PC-3 (cell line): Measurements from ENCODE around the gene HRH3. TPM values are rescaled to one million over a fixed set of nuclear protein-coding genes. Genes with fewer than 3 reads are reported as not detected.

Experiments used
- ATAC-seq: fragments of 200-7000 bp; cut with Tn5 transposase; 2 replicates; pipeline ENCODE4 v1.9.1; 2020; ENCODE audit warnings: mild to moderate bottlenecking, moderate library complexity
- BruUV-seq: library from RNA; stranded (reverse); fragments of 400-500 nt; replicated peaks from 2 replicates; lab custom pipeline; 2021; lab: Mats Ljungman, UMichigan
- CTCF ChIA-PET: fragments of 300-600 bp; sonication (Branson Sonifier 250); formaldehyde crosslinking; loops from one replicate; lab custom pipeline; 2022; ENCODE audit warnings: antibody characterized with exemption; lab: Charles Lee
- POLR2A ChIA-PET: fragments of 300-600 bp; sonication (Branson Sonifier 250); formaldehyde crosslinking; loops from one replicate; lab custom pipeline; 2022; ENCODE audit warnings: antibody characterized with exemption; ENCODE audit not compliant: unreplicated experiment; lab: Charles Lee
- DNase-seq: peaks from one replicate; pipeline ENCODE4 v3.0.0-alpha.2; 2015
- H2AFZ ChIP-seq: fragments of 300-600 bp; sonication (generic); 2 replicates; pipeline ENCODE4 v1.6.0; 2016; ENCODE audit warnings: antibody characterized with exemption, low read length
- H3F3A ChIP-seq: fragments of 300-600 bp; sonication (generic); one replicate; pipeline ENCODE4 v1.6.0; 2017; ENCODE audit warnings: antibody characterized with exemption, low read length, control low read depth, mild to moderate bottlenecking; ENCODE audit not compliant: unreplicated experiment
- H3K27ac ChIP-seq: fragments of 300-600 bp; sonication (generic); 2 replicates; pipeline ENCODE4 v1.5.1; 2016; ENCODE audit warnings: mild to moderate bottlenecking, low read length
- H3K27me3 ChIP-seq: fragments of 300-600 bp; sonication (generic); 2 replicates; pipeline ENCODE4 v1.6.1; 2016; ENCODE audit warnings: low read length, mixed read lengths
- H3K36me3 ChIP-seq: fragments of 300-600 bp; sonication (generic); 2 replicates; pipeline ENCODE4 v1.6.1; 2016; ENCODE audit warnings: low read depth, mixed run types, low read length, mixed read lengths
- H3K4me1 ChIP-seq: fragments of 300-600 bp; sonication (generic); 2 replicates; pipeline ENCODE4 v1.5.1; 2016; ENCODE audit warnings: low read length; ENCODE audit not compliant: insufficient read depth
- H3K4me2 ChIP-seq: fragments of 300-600 bp; sonication (generic); 2 replicates; pipeline ENCODE4 v1.6.0; 2016; ENCODE audit warnings: low read length
- H3K4me3 ChIP-seq: fragments of 300-600 bp; sonication (generic); 2 replicates; pipeline ENCODE4 v1.5.1; 2016; ENCODE audit warnings: mild to moderate bottlenecking, low read length, mixed read lengths
- H3K79me2 ChIP-seq: fragments of 300-600 bp; sonication (generic); 2 replicates; pipeline ENCODE4 v1.6.1; 2017; ENCODE audit warnings: low read length, mixed read lengths
- H3K9ac ChIP-seq: fragments of 300-600 bp; sonication (generic); 2 replicates; pipeline ENCODE4 v1.6.0; 2016; ENCODE audit warnings: mild to moderate bottlenecking, low read length
- H3K9me2 ChIP-seq: fragments of 300-600 bp; sonication (generic); replicated peaks from 2 replicates; pipeline ENCODE4 v1.6.1; 2016; ENCODE audit warnings: mixed run types, low read length, mixed read lengths
- H3K9me3 ChIP-seq: fragments of 300-600 bp; sonication (generic); 2 replicates; pipeline ENCODE4 v1.6.1; 2016; ENCODE audit warnings: low read length, mixed read lengths
- H4K20me1 ChIP-seq: fragments of 300-600 bp; sonication (generic); 2 replicates; pipeline ENCODE4 v1.6.1; 2016; ENCODE audit warnings: low read length, mixed read lengths
- EZH2 ChIP-seq: fragments of 300-600 bp; sonication (generic); IDR thresholded peaks from one replicate; pipeline ENCODE4 v1.6.1; 2017; ENCODE audit warnings: antibody characterized with exemption, mild to moderate bottlenecking, low read length; ENCODE audit not compliant: unreplicated experiment
- EZH2phosphoT487 ChIP-seq: fragments of 300-600 bp; sonication (generic); IDR thresholded peaks from 2 replicates; pipeline ENCODE4 v1.6.1; 2018; ENCODE audit warnings: mild to moderate bottlenecking, antibody characterized with exemption, low read length, borderline replicate concordance
- intact Hi-C: fragments of 100-400 bp; cut with micrococcal nuclease; formaldehyde crosslinking; loops from 2 replicates; pipeline ENCODE4 v1.9.0; 2023
- total RNA-seq: library from RNA; depleted of rRNA; stranded (reverse); fragments of >200 nt; gene quantifications from 2 replicates; pipeline ENCODE4 v1.2.3, GENCODE V29; 2014
- TF ChIP-seq, protein P1 (sequence below): fragments of 300-600 bp; sonication (generic); conservative IDR thresholded peaks from 2 replicates; pipeline ENCODE4 v1.5.1; 2017; ENCODE audit warnings: antibody characterized with exemption, low read depth, mild to moderate bottlenecking, low read length

HRH3 gene
- total RNA-seq, 1 experiment from 2014 or later, result not detected

DNA sequence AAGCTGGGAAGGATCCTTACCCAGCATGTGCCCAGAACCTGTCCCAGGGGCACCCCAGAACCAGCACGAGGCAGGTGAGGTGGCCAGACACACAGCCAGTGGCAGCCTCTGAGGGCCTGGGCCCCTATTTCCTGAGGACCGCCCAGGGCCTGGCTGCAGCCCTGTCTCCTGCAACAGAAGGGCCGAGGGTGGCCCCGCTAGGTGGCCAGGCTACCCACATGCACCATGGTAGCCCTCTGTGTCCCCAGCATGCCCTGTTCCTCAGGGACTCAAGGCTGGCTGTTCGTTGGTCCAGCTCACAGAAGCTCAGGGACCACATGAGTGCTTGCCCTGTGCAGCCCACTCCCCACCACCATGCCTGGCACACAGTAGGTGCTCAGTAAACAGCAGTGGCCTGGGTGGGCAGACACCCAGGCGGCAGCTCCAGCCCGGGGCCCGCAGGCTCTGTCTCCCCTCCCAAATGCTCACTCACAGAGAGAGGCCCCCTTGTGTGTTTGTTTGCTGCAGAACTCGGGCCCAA is 8.2 kb downstream of the HRH3 start:
- no peak overlapping the region for H3K9ac ChIP-seq
- TF ChIP-seq EZH2phosphoT487, result no peak
- no peak for TF ChIP-seq EZH2
- TF ChIP-seq, protein P1, sequence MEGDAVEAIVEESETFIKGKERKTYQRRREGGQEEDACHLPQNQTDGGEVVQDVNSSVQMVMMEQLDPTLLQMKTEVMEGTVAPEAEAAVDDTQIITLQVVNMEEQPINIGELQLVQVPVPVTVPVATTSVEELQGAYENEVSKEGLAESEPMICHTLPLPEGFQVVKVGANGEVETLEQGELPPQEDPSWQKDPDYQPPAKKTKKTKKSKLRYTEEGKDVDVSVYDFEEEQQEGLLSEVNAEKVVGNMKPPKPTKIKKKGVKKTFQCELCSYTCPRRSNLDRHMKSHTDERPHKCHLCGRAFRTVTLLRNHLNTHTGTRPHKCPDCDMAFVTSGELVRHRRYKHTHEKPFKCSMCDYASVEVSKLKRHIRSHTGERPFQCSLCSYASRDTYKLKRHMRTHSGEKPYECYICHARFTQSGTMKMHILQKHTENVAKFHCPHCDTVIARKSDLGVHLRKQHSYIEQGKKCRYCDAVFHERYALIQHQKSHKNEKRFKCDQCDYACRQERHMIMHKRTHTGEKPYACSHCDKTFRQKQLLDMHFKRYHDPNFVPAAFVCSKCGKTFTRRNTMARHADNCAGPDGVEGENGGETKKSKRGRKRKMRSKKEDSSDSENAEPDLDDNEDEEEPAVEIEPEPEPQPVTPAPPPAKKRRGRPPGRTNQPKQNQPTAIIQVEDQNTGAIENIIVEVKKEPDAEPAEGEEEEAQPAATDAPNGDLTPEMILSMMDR, result no peak
- H3K4me3 ChIP-seq, result no peak overlapping the region
- no peaks in the 10 kb centered on the region for H3F3A ChIP-seq
- intact Hi-C loops, result no loop called here
- no peaks in the 10 kb centered on the region for H3K36me3 ChIP-seq
- peaks cover 13% of the 10 kb centered on the region for H3K4me1 ChIP-seq
- no peak overlapping the region for H2AFZ ChIP-seq
- H3K27me3 ChIP-seq, result peaks cover 15% of the 10 kb centered on the region
- peaks cover 5% of the 10 kb centered on the region; the same call in 1 of the 2 replicates for H4K20me1 ChIP-seq
- no TSS peak for BruUV-seq
- no peak overlapping the region for H3K4me2 ChIP-seq
- POLR2A ChIA-PET, result no interaction called here
- no peaks in the 10 kb centered on the region for H3K9me3 ChIP-seq
- H3K79me2 ChIP-seq, result no peaks in the 10 kb centered on the region
- DNase-seq (no peak), ATAC-seq (no peak)
- H3K27ac ChIP-seq, result no peak overlapping the region
- no peaks in the 10 kb centered on the region for H3K9me2 ChIP-seq
- CTCF ChIA-PET, result no interaction called here

DNA sequence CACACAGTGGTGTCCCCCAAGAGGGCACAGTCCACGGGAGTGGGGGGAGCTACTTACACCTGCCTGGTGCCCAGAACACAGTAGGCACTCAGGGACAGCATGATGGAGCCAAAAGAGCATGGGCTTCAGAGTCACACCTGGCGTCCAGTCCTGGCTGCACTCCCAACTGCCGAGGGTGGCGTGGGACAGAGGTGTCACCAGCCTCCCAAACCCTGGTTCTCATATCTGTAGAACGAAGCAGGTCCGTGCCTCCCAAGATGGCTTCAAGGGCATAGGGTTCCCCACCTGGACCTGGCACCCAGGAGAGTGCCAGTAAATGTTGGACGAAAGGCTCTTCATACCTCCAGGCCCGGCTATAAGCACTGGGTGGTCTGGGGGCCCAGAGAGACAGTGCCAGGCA is 8.9 kb downstream of the HRH3 start:
- DNase-seq, result no peak
- no peak overlapping the region for H3K27ac ChIP-seq
- POLR2A ChIA-PET, result no interaction called here
- H4K20me1 ChIP-seq, result peaks cover 5% of the 10 kb centered on the region; the same call in 1 of the 2 replicates
- CTCF ChIA-PET, result no interaction called here
- no peak overlapping the region for H3K4me3 ChIP-seq
- H3K4me1 ChIP-seq, result peaks cover 13% of the 10 kb centered on the region
- ATAC-seq, result no peak
- no peaks in the 10 kb centered on the region for H3K79me2 ChIP-seq
- no peak overlapping the region for H2AFZ ChIP-seq
- H3K9ac ChIP-seq, result no peak overlapping the region
- no peaks in the 10 kb centered on the region for H3K9me2 ChIP-seq
- no TSS peak for BruUV-seq
- H3K4me2 ChIP-seq, result no peak overlapping the region
- TF ChIP-seq, protein P1, result no peak
- TF ChIP-seq EZH2, result no peak
- TF ChIP-seq EZH2phosphoT487, result no peak
- H3K27me3 ChIP-seq, result peaks cover 15% of the 10 kb centered on the region
- H3F3A ChIP-seq, result no peaks in the 10 kb centered on the region
- no peaks in the 10 kb centered on the region for H3K9me3 ChIP-seq
- no peaks in the 10 kb centered on the region for H3K36me3 ChIP-seq
- intact Hi-C loops, result no loop called here

DNA sequence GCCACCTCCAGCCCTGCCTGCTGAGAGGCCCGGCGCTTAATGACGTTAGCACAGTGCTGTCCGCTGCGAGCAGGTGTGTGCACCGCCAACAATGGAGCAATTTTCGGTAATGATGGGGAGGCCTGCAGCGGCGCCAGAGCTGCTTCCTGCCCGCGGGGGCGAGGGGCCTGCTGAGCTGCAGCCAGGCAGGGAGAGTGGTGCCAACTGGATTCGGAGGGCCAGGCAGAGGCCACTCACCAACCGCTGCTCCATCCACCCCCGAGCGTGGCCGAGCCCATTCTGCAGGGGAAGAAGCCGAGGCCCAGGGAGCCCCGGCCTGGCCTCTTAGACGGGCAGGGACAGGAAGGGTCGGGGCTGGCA is 9.6 kb downstream of the HRH3 start:
- TF ChIP-seq, protein P1, result no peak
- TF ChIP-seq EZH2, result no peak
- no peak for TF ChIP-seq EZH2phosphoT487
- no peak overlapping the region for H3K4me3 ChIP-seq
- no peak overlapping the region for H2AFZ ChIP-seq
- H3K9me3 ChIP-seq, result no peaks in the 10 kb centered on the region
- no peaks in the 10 kb centered on the region for H3K79me2 ChIP-seq
- H3K4me1 ChIP-seq, result peaks cover 13% of the 10 kb centered on the region
- ATAC-seq (no peak), DNase-seq (no peak)
- no peaks in the 10 kb centered on the region for H3K9me2 ChIP-seq
- no TSS peak for BruUV-seq
- H3K4me2 ChIP-seq, result no peak overlapping the region
- POLR2A ChIA-PET, result no interaction called here
- no peaks in the 10 kb centered on the region for H3F3A ChIP-seq
- no peak overlapping the region for H3K27ac ChIP-seq
- peaks cover 5% of the 10 kb centered on the region; the same call in 1 of the 2 replicates for H4K20me1 ChIP-seq
- CTCF ChIA-PET, result no interaction called here
- peaks cover 15% of the 10 kb centered on the region for H3K27me3 ChIP-seq
- H3K36me3 ChIP-seq, result no peaks in the 10 kb centered on the region
- H3K9ac ChIP-seq, result no peak overlapping the region
- intact Hi-C loops, result no loop called here
